Measurements from ENCODE around the gene PKP1. TPM values are rescaled to one million over a fixed set of nuclear protein-coding genes. Genes with fewer than 3 reads are reported as not detected.

PKP1 gene
- total and polyA plus RNA-seq, 10 of the 15 experiments (the other 5 are each of a cell fraction or from before 2014, with no cell fraction given), result 0.03 TPM; not detected in 9

- Histone ChIP-seq H2AFZ (ENCODE audit: control insufficient read depth, low read depth, low read length) (no peak overlapping the region), H3K9ac (ENCODE audit: control insufficient read depth, insufficient read depth, low read length) (no peak overlapping the region), H3K4me1 (ENCODE audit: control insufficient read depth, insufficient read depth, low read length) (no peaks in the 10 kb centered on the region), H3K9me3 (replicated peaks; ENCODE audit: control insufficient read depth, insufficient read depth, low read length) (no peaks in the 10 kb centered on the region; the same call in 2 of the 3 replicates), H3K27ac (ENCODE audit: control insufficient read depth, insufficient read depth) (no peak overlapping the region), H3K27me3 (replicated peaks in 1 of 2; ENCODE audit: control insufficient read depth in 2 of 2, insufficient read depth in 2 of 2, low read length in 1 of 2) (peaks cover 0 to 1% of the 10 kb centered on the region in 2 experiments; a peak in 2 of 4 replicates), H3K4me2 (ENCODE audit: control insufficient read depth, insufficient read depth) (no peak overlapping the region), H3K36me3 (ENCODE audit: control insufficient read depth in 2 of 2, insufficient read depth in 2 of 2, low read length in 1 of 2) (no peaks in the 10 kb centered on the region), H3K79me2 (ENCODE audit: control insufficient read depth, insufficient read depth, low read length) (no peaks in the 10 kb centered on the region), H3K4me3 (no peak overlapping the region), H4K20me1 (ENCODE audit: control insufficient read depth, insufficient read depth) (no peaks in the 10 kb centered on the region)
- ChIA-PET POLR2A (no interaction called here), CTCF (interaction anchor here (1.4 to 4.7 kb wide), 2 partner anchors 35 to 65 kb away, joined by 3 to 46 read pairs; no protein-coding TSS in a partner anchor), RAD21 (ENCODE audit: unreplicated experiment) (interaction anchor here (0.8 kb wide), 1 partner anchor 61 kb away, joined by 3 read pairs; no protein-coding TSS in a partner anchor), SMC1A (ENCODE audit: uncharacterized antibody, unreplicated experiment) (no interaction called here)
- 18% methylated on average over 7 of the region's 7 CpGs for WGBS (ENCODE audit: insufficient coverage, insufficient replicate concordance, low lambda C conversion rate, missing lambda C conversion rate)
- DNase-seq (ENCODE audit: low read depth, low spot score), result no peak
- intact Hi-C loops (cut with micrococcal nuclease; ENCODE audit: unreplicated experiment) (loop anchor here (5.0 kb wide), 1 partner anchor 92 kb away; no protein-coding TSS in a partner anchor), in situ Hi-C loops (cut with MboI) (no loop called here)
- no peak for ATAC-seq
- FAIRE-seq, result no peak
- BruUV-seq (replicated peaks), result no TSS peak
- TF ChIP-seq PAX5 (IDR thresholded peaks at IDR 0.05; ENCODE audit: borderline replicate concordance, low read depth, low read length) (no peak), TAF1 (IDR thresholded peaks at IDR 0.05; ENCODE audit: borderline replicate concordance, low read depth, low read length) (no peak), MLLT1 (IDR thresholded peaks at IDR 0.05) (no peak), SPI1 (IDR thresholded peaks at IDR 0.05; ENCODE audit: borderline replicate concordance, insufficient read depth, low read depth, low read length) (no peak), SMAD5 (IDR thresholded peaks at IDR 0.05; ENCODE audit: low read depth) (no peak), ATF7 (IDR thresholded peaks at IDR 0.05; ENCODE audit: low read depth) (no peak), POLR2AphosphoS2 (IDR thresholded peaks at IDR 0.05; ENCODE audit: low read depth, low read length) (no peak), NRF1 (conservative IDR thresholded peaks at IDR 0.05; ENCODE audit: low read depth, low read length) (no peak), ZZZ3 (IDR thresholded peaks at IDR 0.05; ENCODE audit: control insufficient read depth, insufficient read length, low read depth) (no peak), MYB (IDR thresholded peaks at IDR 0.05; ENCODE audit: borderline replicate concordance, low read depth, low read length) (no peak), IRF4 (IDR thresholded peaks at IDR 0.05; ENCODE audit: low read depth, low read length) (no peak), ZNF592 (IDR thresholded peaks at IDR 0.05) (no peak)
- TF ChIP-seq, protein P1, sequence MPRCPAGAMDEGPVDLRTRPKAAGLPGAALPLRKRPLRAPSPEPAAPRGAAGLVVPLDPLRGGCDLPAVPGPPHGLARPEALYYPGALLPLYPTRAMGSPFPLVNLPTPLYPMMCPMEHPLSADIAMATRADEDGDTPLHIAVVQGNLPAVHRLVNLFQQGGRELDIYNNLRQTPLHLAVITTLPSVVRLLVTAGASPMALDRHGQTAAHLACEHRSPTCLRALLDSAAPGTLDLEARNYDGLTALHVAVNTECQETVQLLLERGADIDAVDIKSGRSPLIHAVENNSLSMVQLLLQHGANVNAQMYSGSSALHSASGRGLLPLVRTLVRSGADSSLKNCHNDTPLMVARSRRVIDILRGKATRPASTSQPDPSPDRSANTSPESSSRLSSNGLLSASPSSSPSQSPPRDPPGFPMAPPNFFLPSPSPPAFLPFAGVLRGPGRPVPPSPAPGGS (IDR thresholded peaks at IDR 0.05; ENCODE audit: borderline replicate concordance, insufficient read depth, low read depth, low read length, poor library complexity, severe bottlenecking), result no peak
- TF ChIP-seq, protein P2, sequence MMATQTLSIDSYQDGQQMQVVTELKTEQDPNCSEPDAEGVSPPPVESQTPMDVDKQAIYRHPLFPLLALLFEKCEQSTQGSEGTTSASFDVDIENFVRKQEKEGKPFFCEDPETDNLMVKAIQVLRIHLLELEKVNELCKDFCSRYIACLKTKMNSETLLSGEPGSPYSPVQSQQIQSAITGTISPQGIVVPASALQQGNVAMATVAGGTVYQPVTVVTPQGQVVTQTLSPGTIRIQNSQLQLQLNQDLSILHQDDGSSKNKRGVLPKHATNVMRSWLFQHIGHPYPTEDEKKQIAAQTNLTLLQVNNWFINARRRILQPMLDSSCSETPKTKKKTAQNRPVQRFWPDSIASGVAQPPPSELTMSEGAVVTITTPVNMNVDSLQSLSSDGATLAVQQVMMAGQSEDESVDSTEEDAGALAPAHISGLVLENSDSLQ (IDR thresholded peaks at IDR 0.05), result no peak
These were observed 61.1 kb downstream of the PKP1 start for GRCh38 chr1:201344206-201345080.
